H1 (cell line): ENCODE results near the gene YWHAQ. TPM values are rescaled to one million over a fixed set of nuclear protein-coding genes. Genes with fewer than 3 reads are reported as not detected.

ENCODE experiments used
- CHD1 ChIP-seq: IDR thresholded peaks from 2 replicates; pipeline ENCODE4 v1.6.1; 2012; ENCODE audit warnings: low read depth, low read length, improper control_type of control experiment
- KDM5A ChIP-seq: fragments of 200-600 bp; IDR thresholded peaks from 2 replicates; pipeline ENCODE4 v1.7.1; 2012; ENCODE audit warnings: mild to moderate bottlenecking, low read length, inconsistent platforms, mixed read lengths
- MAFK ChIP-seq: IDR thresholded peaks from 2 replicates; pipeline ENCODE4 v1.6.1; 2012; ENCODE audit warnings: low read depth, mild to moderate bottlenecking, improper control_type of control experiment, low read length
- PHF8 ChIP-seq: fragments of 200-600 bp; sonication (generic); conservative IDR thresholded peaks from 2 replicates; pipeline ENCODE4 v1.7.1; 2012; ENCODE audit warnings: low read depth, mild to moderate bottlenecking, inconsistent platforms, low read length, moderate library complexity
- SRF ChIP-seq: IDR thresholded peaks from 2 replicates; pipeline ENCODE4 v1.6.1; 2011; ENCODE audit warnings: mild to moderate bottlenecking, low read depth, low read length, moderate library complexity
- polyA plus RNA-seq, 7 experiments: library from polyadenylated mRNA; depleted of rRNA in 3 of 7; stranded (reverse) in 5 of 7; unstranded in 2 of 7; fragments of >200 nt in 5 of 7; fragments of 200-250 nt in 2 of 7; gene quantifications; 1 replicate in 5 of 7; 2 replicates in 1 of 7; 4 replicates in 1 of 7; pipeline versions ENCODE4 v1.2.1 to v1.2.3, GENCODE V29; 2011 to 2013; ENCODE audit warnings: missing spikeins in 2 of 7, mixed read lengths in 2 of 7
- total RNA-seq: library from RNA; stranded (reverse); fragmentation: NEBNext Ultra II Directional; extraction: Animal tissue kit (Norgen Biotek cat#: 25700); gene quantifications from 2 replicates; pipeline ENCODE4 v1.2.1, GENCODE V29; 2021

YWHAQ gene
- total and polyA plus RNA-seq, 2 of the 8 experiments (the other 6 are each of a cell fraction or from before 2014, with no cell fraction given) = 244 to 480 TPM

DNA sequence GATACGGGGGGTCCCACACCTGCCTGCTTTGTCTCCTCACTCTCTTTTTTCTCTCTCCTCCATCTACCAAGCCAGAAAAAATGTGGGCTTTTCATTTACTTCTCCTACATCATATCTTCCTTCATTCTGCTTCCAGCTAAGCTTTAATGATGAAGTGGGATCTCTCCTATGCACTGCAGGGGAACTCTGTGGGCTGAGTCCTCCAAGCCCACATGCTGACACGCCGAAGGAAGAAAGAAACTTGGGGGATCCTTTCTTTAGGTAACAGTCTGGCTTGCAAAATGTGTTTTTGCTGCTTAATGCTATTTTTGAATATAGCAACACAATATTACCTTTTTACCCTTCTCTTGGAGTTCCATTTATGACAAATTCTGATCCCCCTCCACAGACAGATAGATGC lies 33.6 kb upstream of the YWHAQ start (continued):
- TF ChIP-seq KDM5A (no peak), MAFK (no peak), SRF (no peak), PHF8 (no peak), CHD1 (no peak)
